C4-2B (cell line): ENCODE data around the gene ZNHIT1.

Experiments
- CTCF ChIP-seq: fragments of 450-650 bp; conservative IDR thresholded peaks from 2 replicates; pipeline ENCODE4 v1.5.1; 2017; ENCODE audit warnings: mild to moderate bottlenecking
- ZFX ChIP-seq: fragments of 450-650 bp; IDR thresholded peaks from 2 replicates; pipeline ENCODE4 v1.6.1; 2017

GRCh38 chr7:101235522-101235921, 17.6 kb downstream of the ZNHIT1 start:
- TF ChIP-seq CTCF: no peak
- TF ChIP-seq ZFX: no peak
